K562 (cell line): ENCODE measurements around the gene STON2. TPM values are rescaled to one million over a fixed set of nuclear protein-coding genes. Genes with fewer than 3 reads are reported as not detected.

Experiments
- ATAC-seq: fragments of 200-7000 bp; cut with Tn5 transposase; 3 replicates; pipeline ENCODE4 v1.9.1; 2020; ENCODE audit warnings: moderate library complexity
- BruUV-seq: library from RNA; stranded (reverse); fragments of 400-500 nt; replicated peaks from 2 replicates; lab custom pipeline; 2021; lab: Mats Ljungman, UMichigan
- CTCF ChIA-PET: fragments of 300-600 bp; formaldehyde crosslinking; extraction: SDS; loops from one replicate; lab custom pipeline; 2021; ENCODE audit warnings: low intra/inter-chr PET ratio; lab: Yijun Ruan, JAX
- POLR2A ChIA-PET: fragments of 300-600, 350-650 bp; sonication (Branson Sonifier 250); formaldehyde crosslinking; extraction: SDS; loops from one replicate; lab custom pipeline; 2021; ENCODE audit warnings: antibody characterized with exemption, inconsistent platforms; lab: Yijun Ruan, JAX
- DNase-seq, 4 experiments: peaks; one replicate each; pipeline versions ENCODE4 v3.0.0 to v3.0.0-alpha.2; 2011 to 2018; ENCODE audit warnings: low spot score in 3 of 4, mixed read lengths in 3 of 4; ENCODE audit errors: extremely low read depth in 1 of 4
- FAIRE-seq: peaks from 2 replicates; lab custom pipeline; 2011; peaks lifted over from hg19 to GRCh38; lab: Jason Lieb, UNC
- H2AFZ ChIP-seq: 2 replicates; pipeline ENCODE4 v1.6.0; 2011; ENCODE audit warnings: low read depth, low read length, control low read depth, inconsistent platforms
- H3K27ac ChIP-seq: fragments of 200-600 bp; 3 replicates; pipeline ENCODE4 v1.8.0; 2011; ENCODE audit warnings: low read depth, mild to moderate bottlenecking, control low read depth, inconsistent platforms, low read length, moderate library complexity, mixed read lengths; ENCODE audit errors: extremely low read depth
- H3K27me3 ChIP-seq, 2 experiments: fragments of 300-600 bp in 1 of 2; 2 replicates in 1 of 2; 3 replicates in 1 of 2; pipeline versions ENCODE4 v1.6.0 to v1.8.0; 2011; ENCODE audit warnings: inconsistent platforms in 2 of 2, low read length in 2 of 2, mild to moderate bottlenecking in 1 of 2, mixed read lengths in 1 of 2, moderate library complexity in 1 of 2; ENCODE audit not compliant: control insufficient read depth in 2 of 2, insufficient read depth in 2 of 2
- H3K36me3 ChIP-seq: fragments of 300-600 bp; 3 replicates; pipeline ENCODE4 v1.8.0; 2011; ENCODE audit warnings: mild to moderate bottlenecking, low read length, inconsistent platforms; ENCODE audit not compliant: control insufficient read depth, insufficient read depth
- H3K4me1 ChIP-seq, 2 experiments: fragments of 200-600 bp in 1 of 2; replicated peaks in 1 of 2; 2 replicates in 1 of 2; 3 replicates in 1 of 2; pipeline versions ENCODE4 v1.5.1 to v1.8.0; 2011; ENCODE audit warnings: inconsistent platforms in 2 of 2, low read length in 2 of 2, mild to moderate bottlenecking in 1 of 2, mixed read lengths in 1 of 2, moderate library complexity in 1 of 2; ENCODE audit not compliant: control insufficient read depth in 2 of 2, insufficient read depth in 2 of 2
- H3K4me2 ChIP-seq: 2 replicates; pipeline ENCODE4 v1.6.1; 2011; ENCODE audit warnings: low read length, control low read depth, inconsistent platforms, mixed read lengths; ENCODE audit not compliant: insufficient read depth
- H3K4me3 ChIP-seq: fragments of 200-600 bp; sonication (generic), shearing (Covaris generic); 2 replicates; pipeline ENCODE4 v1.5.1; 2016; ENCODE audit warnings: control low read depth, inconsistent platforms
- H3K79me2 ChIP-seq: fragments of 200-600 bp; 3 replicates; pipeline ENCODE4 v1.8.0; 2011; ENCODE audit warnings: low read length, inconsistent platforms; ENCODE audit not compliant: control insufficient read depth, insufficient read depth
- H3K9ac ChIP-seq, 2 experiments: 2 replicates each; pipeline versions ENCODE4 v1.6.0 to v1.6.1; 2011; ENCODE audit warnings: low read depth in 2 of 2, low read length in 2 of 2, control low read depth in 1 of 2, inconsistent platforms in 1 of 2, mild to moderate bottlenecking in 1 of 2, mixed read lengths in 1 of 2; ENCODE audit not compliant: insufficient read depth in 1 of 2
- H3K9me1 ChIP-seq: one replicate; pipeline ENCODE4 v1.6.0; 2011; ENCODE audit warnings: inconsistent platforms, mild to moderate bottlenecking, low read length, moderate library complexity; ENCODE audit not compliant: control insufficient read depth, insufficient read depth
- H3K9me3 ChIP-seq: replicated peaks from 2 replicates; pipeline ENCODE4 v1.5.1; 2011; ENCODE audit warnings: low read depth, low read length, inconsistent platforms; ENCODE audit not compliant: control insufficient read depth, insufficient read depth
- H4K20me1 ChIP-seq: replicated peaks from 2 replicates; pipeline ENCODE4 v1.6.1; 2011; ENCODE audit warnings: low read length, inconsistent platforms, mixed read lengths; ENCODE audit not compliant: control insufficient read depth, insufficient read depth
- DLX4 ChIP-seq: fragments of 250-450 bp; sonication (Bioruptor Pico); IDR thresholded peaks from 2 replicates; pipeline ENCODE4 v1.6.1; 2021; ENCODE audit warnings: mild to moderate bottlenecking
- FOS ChIP-seq: IDR thresholded peaks from 3 replicates; pipeline ENCODE4 v1.6.1; 2011; ENCODE audit not compliant: insufficient read length; ENCODE audit errors: extremely low read depth
- JUNB ChIP-seq: fragments of 450-650 bp; formaldehyde crosslinking; conservative IDR thresholded peaks from 2 replicates; pipeline ENCODE4 v1.4.0; 2020; ENCODE audit warnings: mild to moderate bottlenecking
- POLR2AphosphoS5 ChIP-seq: IDR thresholded peaks from 2 replicates; pipeline ENCODE4 v1.6.1; 2011; ENCODE audit warnings: mild to moderate bottlenecking, low read depth, low read length, moderate library complexity; ENCODE audit not compliant: control insufficient read depth, insufficient read depth
- TRIM25 ChIP-seq: fragments of 450-650 bp; IDR thresholded peaks from 2 replicates; pipeline ENCODE4 v1.7.0; 2016; ENCODE audit warnings: borderline replicate concordance
- ZNF277 ChIP-seq: fragments of 250-450 bp; sonication (Bioruptor Pico); IDR thresholded peaks from 2 replicates; pipeline ENCODE4 v1.8.0; 2022; ENCODE audit warnings: inconsistent platforms, mild to moderate bottlenecking, moderate library complexity, borderline replicate concordance
- ZNF431 ChIP-seq: sonication (generic); formaldehyde crosslinking; IDR thresholded peaks from 2 replicates; pipeline ENCODE4 v1.8.0; 2022; ENCODE audit warnings: mild to moderate bottlenecking, missing genetic modification reagents
- ZNF561 ChIP-seq: fragments of 450-650 bp; formaldehyde crosslinking; conservative IDR thresholded peaks from 2 replicates; pipeline ENCODE4 v1.4.0; 2020; ENCODE audit warnings: mild to moderate bottlenecking, moderate library complexity
- WGBS: fragments of 100-300 bp; shearing (Covaris generic); methylation state at CpG from one replicate; pipeline ENCODE4 v1.1.6; 2016; ENCODE audit warnings: low coverage, mixed read lengths; ENCODE audit not compliant: insufficient coverage; ENCODE audit errors: missing lambda C conversion rate; 5-methylcytosine and 5-hydroxymethylcytosine counted together
- in situ Hi-C: fragments of 300-500 bp; cut with MboI; formaldehyde crosslinking; loops from 4 replicates; pipeline ENCODE4 v1.15.0; 2018; ENCODE audit warnings: inconsistent platforms, mixed read lengths
- intact Hi-C: fragments of 100-400 bp; cut with micrococcal nuclease; formaldehyde crosslinking; loops from 2 replicates; pipeline ENCODE4 v1.14.2; 2022
- polyA plus RNA-seq, 8 experiments: library from polyadenylated mRNA; depleted of rRNA in 4 of 8; stranded (reverse) in 5 of 8; unstranded in 3 of 8; fragments of >200 nt; fragmentation: Nextera tagmentation in 2 of 8; fragmentation: Illumina TruSeq in 1 of 8; extraction: Ambion mirVana in 2 of 8; extraction: Trizol in 1 of 8; gene quantifications; 2 replicates each; pipeline versions ENCODE4 v1.2.1 to v1.2.3, GENCODE V29; 2011 to 2014; ENCODE audit warnings: inconsistent platforms in 1 of 8, missing spikeins in 1 of 8
- total RNA-seq, 7 experiments: library from RNA; depleted of rRNA in 6 of 7; stranded (reverse); fragments of >200 nt in 6 of 7; fragmentation: Illumina TruSeq in 2 of 7; extraction: Trizol in 2 of 7; gene quantifications; 2 replicates each; pipeline versions ENCODE4 v1.2.1 to v1.2.3, GENCODE V29; 2011 to 2021; ENCODE audit warnings: low replicate concordance in 1 of 7

The STON2 gene
- total and polyA plus RNA-seq, 9 of the 15 experiments (the other 6 are each of a cell fraction or from before 2014, with no cell fraction given): 7.8 to 99.3 (median 53.5) TPM

GRCh38 chr14:81342850-81343580 lies 57.1 kb downstream of the STON2 start (continued):
- TF ChIP-seq TRIM25: no peak
- no peak for TF ChIP-seq POLR2AphosphoS5
- TF ChIP-seq ZNF561 (CRISPR knock-in tag): no peak
- TF ChIP-seq JUNB (CRISPR knock-in tag): no peak
- TF ChIP-seq ZNF431: no peak
- no peak for TF ChIP-seq FOS

DNA sequence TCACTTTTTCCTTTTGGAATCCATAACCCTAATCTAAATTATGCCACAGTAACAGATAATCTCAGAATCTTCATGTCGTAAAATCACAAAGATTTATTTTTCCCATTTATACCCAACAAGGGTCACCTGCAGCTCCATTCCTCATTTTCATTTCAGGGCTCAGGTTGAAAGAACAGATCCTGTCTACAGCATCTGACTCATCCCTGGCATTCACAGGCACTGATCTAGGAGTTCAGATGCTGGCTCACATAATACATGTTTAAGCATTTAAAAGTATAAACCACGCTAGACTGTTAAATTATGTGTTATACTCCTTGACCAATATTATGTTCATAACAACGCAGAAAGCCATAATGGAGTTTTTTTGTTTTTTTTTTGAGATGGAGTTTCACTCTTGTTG lies 58.3 kb downstream of the STON2 start:
- Histone ChIP-seq H3K4me3 (no peak overlapping the region), H2AFZ (no peak overlapping the region), H3K27me3 (no peaks in the 10 kb centered on the region), H3K4me2 (no peak overlapping the region), H3K9me1 (peaks cover 6% of the 10 kb centered on the region), H3K79me2 (peaks cover 79% of the 10 kb centered on the region), H3K9ac (no peak overlapping the region), H3K9me3 (no peaks in the 10 kb centered on the region), H3K4me1 (no peaks in the 10 kb centered on the region), H3K36me3 (peaks cover 17% of the 10 kb centered on the region), H3K27ac (no peak overlapping the region), H4K20me1 (peaks cover 2% of the 10 kb centered on the region; the same call in 1 of the 2 replicates)
- no peak for TF ChIP-seq DLX4 (CRISPR knock-in tag)
- peak; percentile 26; the same call in 1 of the 2 replicates for TF ChIP-seq ZNF277 (CRISPR knock-in tag)
- POLR2A ChIA-PET: no interaction called here
- intact Hi-C loops: no loop called here
- FAIRE-seq: no peak
- DNase-seq: no peak
- CTCF ChIA-PET: no interaction called here
- no peak for ATAC-seq
- no TSS peak for BruUV-seq
- WGBS: 96% methylated on average over 3 of the region's 3 CpGs
- in situ Hi-C loops: no loop called here
